ENCODE results near the gene LILRB3.

DNA sequence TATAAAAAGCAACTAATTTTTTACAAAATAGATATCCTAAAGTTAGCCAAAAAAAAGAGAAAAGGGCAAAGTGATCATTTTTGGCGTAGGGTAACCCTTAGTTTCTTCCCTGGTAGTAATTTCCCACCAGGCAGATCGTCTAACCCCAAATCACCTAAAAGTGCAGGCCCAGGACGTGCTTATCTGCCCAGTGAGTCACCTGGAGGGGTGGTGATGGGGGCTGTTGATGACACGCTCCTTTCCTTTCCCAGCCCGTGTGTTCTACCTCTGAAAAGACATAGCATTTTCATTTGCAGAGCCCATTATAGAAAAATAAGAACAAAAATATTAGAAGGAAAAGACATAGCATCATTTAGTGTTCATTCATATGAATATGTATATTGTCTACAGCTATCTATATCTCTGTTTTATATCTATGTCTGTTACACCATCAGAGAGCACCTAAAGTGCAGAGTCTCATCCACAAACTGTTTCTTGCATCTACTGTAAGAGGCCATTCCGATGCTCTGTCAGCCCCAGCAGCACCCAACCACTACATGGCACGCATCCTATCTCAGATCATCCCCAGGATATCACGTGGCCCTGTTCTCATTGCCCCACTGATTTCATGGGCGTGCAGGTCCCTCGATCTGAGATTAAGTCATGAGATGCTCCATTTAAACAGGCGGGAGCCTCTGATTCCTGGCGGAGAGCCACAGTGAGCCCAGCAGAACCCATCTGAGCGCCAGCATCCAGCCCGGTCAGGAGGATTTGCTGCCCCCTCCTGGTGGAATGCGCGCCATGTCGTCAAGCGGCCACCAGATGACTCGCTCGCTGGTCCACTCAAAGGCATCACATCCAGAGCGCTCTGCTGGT is 8.5 kb upstream of the LILRB3 start:
- TF ChIP-seq, protein P1, sequence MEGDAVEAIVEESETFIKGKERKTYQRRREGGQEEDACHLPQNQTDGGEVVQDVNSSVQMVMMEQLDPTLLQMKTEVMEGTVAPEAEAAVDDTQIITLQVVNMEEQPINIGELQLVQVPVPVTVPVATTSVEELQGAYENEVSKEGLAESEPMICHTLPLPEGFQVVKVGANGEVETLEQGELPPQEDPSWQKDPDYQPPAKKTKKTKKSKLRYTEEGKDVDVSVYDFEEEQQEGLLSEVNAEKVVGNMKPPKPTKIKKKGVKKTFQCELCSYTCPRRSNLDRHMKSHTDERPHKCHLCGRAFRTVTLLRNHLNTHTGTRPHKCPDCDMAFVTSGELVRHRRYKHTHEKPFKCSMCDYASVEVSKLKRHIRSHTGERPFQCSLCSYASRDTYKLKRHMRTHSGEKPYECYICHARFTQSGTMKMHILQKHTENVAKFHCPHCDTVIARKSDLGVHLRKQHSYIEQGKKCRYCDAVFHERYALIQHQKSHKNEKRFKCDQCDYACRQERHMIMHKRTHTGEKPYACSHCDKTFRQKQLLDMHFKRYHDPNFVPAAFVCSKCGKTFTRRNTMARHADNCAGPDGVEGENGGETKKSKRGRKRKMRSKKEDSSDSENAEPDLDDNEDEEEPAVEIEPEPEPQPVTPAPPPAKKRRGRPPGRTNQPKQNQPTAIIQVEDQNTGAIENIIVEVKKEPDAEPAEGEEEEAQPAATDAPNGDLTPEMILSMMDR (IDR thresholded peaks at IDR 0.05) = peak; percentile 76 to 89 (median 82)
- TF ChIP-seq POLR2A (IDR thresholded peaks at IDR 0.05) (no peak), POLR2AphosphoS5 (IDR thresholded peaks at IDR 0.05) (peak in 1 of 4 donors; percentile 33), EP300 (IDR thresholded peaks at IDR 0.05) (no peak)

All from sigmoid colon (tissue), 4 donors.